ENCODE data around the gene FOXK2.

Gene FOXK2

DNA sequence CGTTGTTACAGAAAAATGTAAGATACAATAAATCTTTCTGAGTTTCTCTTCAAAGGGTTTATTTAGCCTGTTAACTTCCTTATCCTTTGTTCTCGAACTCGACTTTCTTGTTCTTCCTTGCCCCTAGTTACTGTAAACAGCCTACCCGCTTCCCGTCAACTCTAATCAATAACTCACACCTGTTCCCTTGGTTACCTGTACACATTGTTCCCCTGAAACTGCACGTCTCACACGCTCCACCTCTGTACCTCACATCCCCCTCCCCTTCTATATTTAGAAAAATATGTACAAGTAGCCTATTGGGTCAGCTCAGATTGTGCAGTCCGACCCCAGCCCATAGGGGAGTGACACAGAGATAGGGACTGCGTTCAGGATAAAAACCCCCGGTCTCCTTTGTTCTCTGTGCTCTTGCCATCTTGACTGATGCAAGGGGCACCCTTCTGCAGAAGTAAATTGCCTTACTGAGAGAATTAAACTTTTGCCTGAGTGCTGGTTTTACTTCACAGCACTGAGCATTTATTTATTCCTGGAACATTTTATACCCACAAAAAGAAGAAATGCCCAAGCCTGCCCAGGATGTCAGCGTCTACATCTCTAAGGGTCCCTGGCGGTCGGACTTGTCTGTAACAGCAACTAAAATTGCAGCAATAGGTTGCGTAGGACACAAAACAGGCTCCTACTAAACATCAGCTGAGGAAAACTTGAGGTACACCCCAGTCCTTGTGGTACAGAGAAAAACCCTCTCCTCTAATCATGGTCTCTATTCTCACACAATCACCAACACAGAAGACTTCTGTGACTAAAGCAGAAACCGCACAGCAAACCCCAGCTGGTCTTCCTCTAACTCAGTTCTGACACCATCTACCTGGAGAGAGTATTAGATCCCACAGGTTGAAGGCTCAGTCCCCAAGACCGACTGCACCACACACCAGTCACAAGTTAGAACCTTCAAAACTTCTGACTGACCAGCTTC is 117.4 kb downstream of the FOXK2 start:
- TF ChIP-seq, protein P1, sequence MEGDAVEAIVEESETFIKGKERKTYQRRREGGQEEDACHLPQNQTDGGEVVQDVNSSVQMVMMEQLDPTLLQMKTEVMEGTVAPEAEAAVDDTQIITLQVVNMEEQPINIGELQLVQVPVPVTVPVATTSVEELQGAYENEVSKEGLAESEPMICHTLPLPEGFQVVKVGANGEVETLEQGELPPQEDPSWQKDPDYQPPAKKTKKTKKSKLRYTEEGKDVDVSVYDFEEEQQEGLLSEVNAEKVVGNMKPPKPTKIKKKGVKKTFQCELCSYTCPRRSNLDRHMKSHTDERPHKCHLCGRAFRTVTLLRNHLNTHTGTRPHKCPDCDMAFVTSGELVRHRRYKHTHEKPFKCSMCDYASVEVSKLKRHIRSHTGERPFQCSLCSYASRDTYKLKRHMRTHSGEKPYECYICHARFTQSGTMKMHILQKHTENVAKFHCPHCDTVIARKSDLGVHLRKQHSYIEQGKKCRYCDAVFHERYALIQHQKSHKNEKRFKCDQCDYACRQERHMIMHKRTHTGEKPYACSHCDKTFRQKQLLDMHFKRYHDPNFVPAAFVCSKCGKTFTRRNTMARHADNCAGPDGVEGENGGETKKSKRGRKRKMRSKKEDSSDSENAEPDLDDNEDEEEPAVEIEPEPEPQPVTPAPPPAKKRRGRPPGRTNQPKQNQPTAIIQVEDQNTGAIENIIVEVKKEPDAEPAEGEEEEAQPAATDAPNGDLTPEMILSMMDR (IDR thresholded peaks at IDR 0.05; ENCODE audit: extremely low read depth, missing control alignments): no peak
- no peak for DNase-seq (ENCODE audit: low spot score)

GRCh38 chr17:82638183-82638773 is 118.7 kb downstream of the FOXK2 start:
- DNase-seq (ENCODE audit: low spot score): no peak
- TF ChIP-seq, protein P1 (IDR thresholded peaks at IDR 0.05; ENCODE audit: extremely low read depth, missing control alignments): no peak

- TF ChIP-seq, protein P1 (IDR thresholded peaks at IDR 0.05; ENCODE audit: extremely low read depth, missing control alignments): no peak
- no peak for DNase-seq (ENCODE audit: low spot score)
Measured at GRCh38 chr17:82639628-82640027, 120.1 kb downstream of the FOXK2 start.

DNA sequence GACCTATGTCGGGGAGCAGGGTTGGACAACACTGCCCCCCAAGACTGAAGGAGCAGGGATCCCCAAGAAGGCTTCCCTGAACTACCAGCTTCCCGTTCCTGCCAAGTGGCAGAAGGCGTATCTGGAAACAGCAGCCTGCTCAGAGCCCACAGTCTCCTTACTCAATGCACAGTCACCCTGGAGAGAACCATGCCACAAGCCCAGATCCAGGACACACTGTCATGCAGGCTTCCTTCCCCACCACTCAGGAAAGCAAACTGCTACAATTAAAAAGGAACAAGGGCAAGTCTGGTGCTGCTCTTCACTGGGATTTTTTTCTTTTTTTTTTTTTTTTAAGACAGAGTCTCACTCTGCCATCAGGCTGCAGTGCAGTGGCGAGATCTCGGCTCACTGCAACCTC is 120.5 kb downstream of the FOXK2 start:
- no peak for DNase-seq (ENCODE audit: low spot score)
- TF ChIP-seq, protein P1 (IDR thresholded peaks at IDR 0.05; ENCODE audit: extremely low read depth, missing control alignments): no peak

DNA sequence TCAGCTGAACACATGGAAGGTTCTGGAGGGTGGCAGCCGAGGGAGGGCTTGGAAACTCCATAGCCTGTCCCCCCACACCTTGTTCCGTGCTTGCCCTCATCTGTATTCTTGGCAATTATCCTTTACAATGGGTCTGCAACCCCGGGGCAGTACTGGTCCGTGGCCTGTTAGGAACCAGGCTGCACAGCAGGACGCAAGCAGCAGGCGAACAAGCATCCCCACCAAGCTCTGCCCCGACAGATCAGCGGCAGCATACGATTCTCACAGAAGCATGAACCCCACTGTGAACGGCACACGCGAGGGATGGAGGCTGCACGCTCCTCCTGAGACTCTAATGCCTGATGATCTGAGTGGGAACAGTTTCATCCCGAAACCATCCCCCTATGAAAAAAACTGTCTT is 122.5 kb downstream of the FOXK2 start:
- no peak for DNase-seq (ENCODE audit: low spot score)
- TF ChIP-seq, protein P1 (IDR thresholded peaks at IDR 0.05; ENCODE audit: extremely low read depth, missing control alignments): no peak

DNA sequence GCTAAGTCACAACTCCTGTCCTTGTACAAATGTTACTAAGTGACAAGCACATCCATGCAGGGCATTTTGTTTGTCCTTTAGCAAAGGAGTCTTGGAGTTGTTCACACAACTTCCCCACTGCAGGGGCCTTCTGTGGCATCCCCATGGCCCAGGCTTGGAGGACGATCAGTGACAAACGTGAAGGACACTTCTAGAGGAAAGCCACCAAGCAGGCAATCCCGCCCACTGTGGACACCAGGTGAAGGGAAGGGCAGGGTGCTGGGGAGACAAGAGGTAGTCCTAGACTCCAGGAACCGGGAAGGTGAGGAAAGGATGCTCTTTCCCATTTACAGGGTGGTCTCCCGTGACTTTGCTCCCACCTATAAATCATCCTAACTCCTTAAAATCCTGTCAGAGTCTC is 124.6 kb downstream of the FOXK2 start:
- DNase-seq (ENCODE audit: low spot score): no peak
- TF ChIP-seq, protein P1 (IDR thresholded peaks at IDR 0.05; ENCODE audit: extremely low read depth, missing control alignments): no peak

- no peak for DNase-seq (ENCODE audit: low spot score)
- TF ChIP-seq, protein P1 (IDR thresholded peaks at IDR 0.05; ENCODE audit: extremely low read depth, missing control alignments): no peak
Measured at GRCh38 chr17:82645516-82645915, 126.0 kb downstream of the FOXK2 start.

Data from GM20000 (cell line).